H1 (cell line): ENCODE results near the gene TMEM225B. TPM values are rescaled to one million over a fixed set of nuclear protein-coding genes. Genes with fewer than 3 reads are reported as not detected.

Experiments
- CTCF ChIA-PET: fragments of 300-600 bp; sonication (Branson Sonifier 250); formaldehyde crosslinking; loops from one replicate; lab custom pipeline; 2021; ENCODE audit not compliant: partially characterized antibody; lab: Charles Lee
- POLR2A ChIA-PET: fragments of 300-600 bp; sonication (Branson Sonifier 250); formaldehyde crosslinking; loops from one replicate; lab custom pipeline; 2021; ENCODE audit warnings: inconsistent platforms; ENCODE audit not compliant: partially characterized antibody; lab: Charles Lee
- DNase-seq, 2 experiments: peaks; one replicate each; pipeline versions ENCODE4 v3.0.0 to v3.0.0-alpha.2; 2010 to 2022; ENCODE audit warnings: low spot score in 2 of 2, low read depth in 1 of 2, mixed read lengths in 1 of 2
- FAIRE-seq: peaks from 2 replicates; lab custom pipeline; 2011; peaks lifted over from hg19 to GRCh38; lab: Jason Lieb, UNC
- H2AFZ ChIP-seq: 2 replicates; pipeline ENCODE4 v1.8.1; 2012; ENCODE audit warnings: low read length, inconsistent platforms
- H2AK5ac ChIP-seq: 2 replicates; pipeline ENCODE4 v1.6.1; 2013; ENCODE audit warnings: low read depth, low read length
- H2BK120ac ChIP-seq: replicated peaks from 2 replicates; pipeline ENCODE3; 2013; ENCODE audit warnings: low read depth, low read length, inconsistent platforms
- H2BK12ac ChIP-seq: 2 replicates; pipeline ENCODE4 v1.6.1; 2013; ENCODE audit warnings: low read depth, low read length
- H2BK15ac ChIP-seq: 2 replicates; pipeline ENCODE4 v1.6.1; 2013; ENCODE audit warnings: low read length
- H2BK20ac ChIP-seq: 2 replicates; pipeline ENCODE4 v1.6.1; 2013; ENCODE audit warnings: low read length
- H2BK5ac ChIP-seq: 2 replicates; pipeline ENCODE4 v1.6.1; 2013; ENCODE audit warnings: low read depth, low read length
- H3K14ac ChIP-seq: 2 replicates; pipeline ENCODE4 v1.6.1; 2013; ENCODE audit warnings: inconsistent platforms; ENCODE audit not compliant: insufficient read length
- H3K18ac ChIP-seq: 2 replicates; pipeline ENCODE4 v1.6.1; 2013; ENCODE audit warnings: low read length; ENCODE audit errors: extremely low read depth
- H3K23ac ChIP-seq: 2 replicates; pipeline ENCODE4 v1.6.1; 2013; ENCODE audit warnings: inconsistent platforms; ENCODE audit not compliant: insufficient read length
- H3K23me2 ChIP-seq: 2 replicates; pipeline ENCODE4 v1.6.1; 2013; ENCODE audit warnings: low read depth, low read length
- H3K27ac ChIP-seq: 2 replicates; pipeline ENCODE4 v1.6.1; 2011; ENCODE audit warnings: low read depth, low read length, inconsistent platforms
- H3K27me3 ChIP-seq, 4 experiments: replicated peaks in 1 of 4; 1 replicate in 1 of 4; 2 replicates in 3 of 4; pipeline versions ENCODE4 v1.6.1 to v1.8.1; 2011 to 2013; ENCODE audit warnings: low read length in 3 of 4, mild to moderate bottlenecking in 3 of 4, inconsistent platforms in 2 of 4, mixed read lengths in 2 of 4, moderate library complexity in 1 of 4; ENCODE audit not compliant: control insufficient read depth in 3 of 4, insufficient read depth in 3 of 4; ENCODE audit errors: extremely low read depth in 1 of 4
- H3K36me3 ChIP-seq, 4 experiments: 2 replicates each; pipeline versions ENCODE4 v1.6.1 to v1.8.1; 2011 to 2013; ENCODE audit warnings: mild to moderate bottlenecking in 4 of 4, low read length in 3 of 4, moderate library complexity in 2 of 4, control low read depth in 1 of 4, inconsistent platforms in 1 of 4; ENCODE audit not compliant: insufficient read depth in 4 of 4, control insufficient read depth in 2 of 4
- H3K4ac ChIP-seq: replicated peaks from 2 replicates; pipeline ENCODE3; 2013; ENCODE audit warnings: low read length, low read depth, mixed read lengths, inconsistent platforms; ENCODE audit not compliant: insufficient read length
- H3K4me1 ChIP-seq, 4 experiments: replicated peaks in 1 of 4; 1 replicate in 1 of 4; 2 replicates in 3 of 4; pipeline versions ENCODE4 v1.6.1 to v1.8.1; 2011 to 2013; ENCODE audit warnings: low read length in 3 of 4, inconsistent platforms in 2 of 4, mixed read lengths in 1 of 4; ENCODE audit not compliant: insufficient read depth in 4 of 4, control insufficient read depth in 3 of 4
- H3K4me2 ChIP-seq, 2 experiments: 2 replicates each; pipeline versions ENCODE4 v1.6.1 to v1.8.1; 2011 to 2013; ENCODE audit warnings: low read depth in 2 of 2, low read length in 2 of 2, control low read depth in 1 of 2, inconsistent platforms in 1 of 2, mild to moderate bottlenecking in 1 of 2; ENCODE audit not compliant: insufficient read depth in 1 of 2
- H3K4me3 ChIP-seq, 4 experiments: fragments of 200-600, 300-600 bp in 1 of 4; sonication (generic), shearing (Covaris generic), sonication (Bioruptor Twin) in 1 of 4; 2 replicates each; pipeline versions ENCODE4 v1.5.1 to v1.8.1; 2011 to 2016; ENCODE audit warnings: low read length in 4 of 4, low read depth in 3 of 4, control low read depth in 2 of 4, inconsistent platforms in 2 of 4, mild to moderate bottlenecking in 2 of 4, mixed read lengths in 1 of 4, moderate library complexity in 1 of 4; ENCODE audit not compliant: insufficient read depth in 2 of 4; ENCODE audit errors: extremely low read depth in 1 of 4
- H3K56ac ChIP-seq: replicated peaks from 2 replicates; pipeline ENCODE3; 2013; ENCODE audit warnings: low read depth, mild to moderate bottlenecking, mixed read lengths, low read length, inconsistent platforms; ENCODE audit not compliant: insufficient read length
- H3K79me1 ChIP-seq: 2 replicates; pipeline ENCODE4 v1.6.1; 2013; ENCODE audit warnings: low read depth, low read length, control low read depth
- H3K79me2 ChIP-seq, 2 experiments: 2 replicates each; pipeline versions ENCODE4 v1.6.1 to v1.8.1; 2012 to 2013; ENCODE audit warnings: low read length in 2 of 2, mild to moderate bottlenecking in 2 of 2, inconsistent platforms in 1 of 2; ENCODE audit not compliant: insufficient read depth in 2 of 2, control insufficient read depth in 1 of 2
- H3K9ac ChIP-seq, 4 experiments: replicated peaks in 1 of 4; 1 replicate in 1 of 4; 2 replicates in 3 of 4; pipeline versions ENCODE4 v1.6.1 to v1.8.1; 2011 to 2013; ENCODE audit warnings: low read depth in 3 of 4, low read length in 3 of 4, control low read depth in 2 of 4, mild to moderate bottlenecking in 2 of 4, moderate library complexity in 2 of 4, inconsistent platforms in 1 of 4; ENCODE audit errors: extremely low read depth in 1 of 4
- H3K9me3 ChIP-seq, 2 experiments: 2 replicates each; pipeline versions ENCODE4 v1.6.1 to v1.8.1; 2012 to 2013; ENCODE audit warnings: mild to moderate bottlenecking in 2 of 2, moderate library complexity in 2 of 2, control low read depth in 1 of 2, inconsistent platforms in 1 of 2, low read depth in 1 of 2, low read length in 1 of 2, mixed read lengths in 1 of 2; ENCODE audit not compliant: insufficient read depth in 2 of 2
- H4K20me1 ChIP-seq, 2 experiments: replicated peaks in 1 of 2; 2 replicates each; pipeline versions ENCODE3 to v1.8.1; 2011 to 2013; ENCODE audit warnings: inconsistent platforms in 2 of 2, low read length in 2 of 2, mild to moderate bottlenecking in 1 of 2; ENCODE audit not compliant: insufficient read depth in 2 of 2, control insufficient read depth in 1 of 2
- H4K5ac ChIP-seq: 2 replicates; pipeline ENCODE4 v1.6.1; 2013; ENCODE audit warnings: low read length, low read depth, mixed read lengths, inconsistent platforms; ENCODE audit not compliant: insufficient read length
- H4K8ac ChIP-seq: 2 replicates; pipeline ENCODE4 v1.8.0; 2013; ENCODE audit warnings: mild to moderate bottlenecking, moderate library complexity, low read length, inconsistent platforms; ENCODE audit not compliant: insufficient read depth; ENCODE audit errors: extremely low read depth
- H4K91ac ChIP-seq: replicated peaks from 2 replicates; pipeline ENCODE3; 2013; ENCODE audit warnings: low read length, mixed read lengths, inconsistent platforms; ENCODE audit not compliant: insufficient read length
- MAFK ChIP-seq: IDR thresholded peaks from 2 replicates; pipeline ENCODE4 v1.6.1; 2012; ENCODE audit warnings: low read depth, mild to moderate bottlenecking, improper control_type of control experiment, low read length
- WGBS, 2 experiments: shearing (Covaris generic) in 1 of 2; methylation state at CpG; one replicate each; pipeline versions ENCODE4 v1.1.6 to v1.1.7; 2013 to 2015; ENCODE audit warnings: low lambda C conversion rate in 2 of 2, mixed read lengths in 2 of 2, inconsistent platforms in 1 of 2, low coverage in 1 of 2, missing lambda C conversion rate in 1 of 2; ENCODE audit not compliant: insufficient replicate concordance in 2 of 2, insufficient coverage in 1 of 2, insufficient read length in 1 of 2; ENCODE audit errors: extremely low coverage in 1 of 2, missing lambda C conversion rate in 1 of 2; 5-methylcytosine and 5-hydroxymethylcytosine counted together
- polyA plus RNA-seq, 7 experiments: library from polyadenylated mRNA; depleted of rRNA in 3 of 7; stranded (reverse) in 5 of 7; unstranded in 2 of 7; fragments of >200 nt in 5 of 7; fragments of 200-250 nt in 2 of 7; gene quantifications; 1 replicate in 5 of 7; 2 replicates in 1 of 7; 4 replicates in 1 of 7; pipeline versions ENCODE4 v1.2.1 to v1.2.3, GENCODE V29; 2011 to 2013; ENCODE audit warnings: missing spikeins in 2 of 7, mixed read lengths in 2 of 7
- total RNA-seq: library from RNA; stranded (reverse); fragmentation: NEBNext Ultra II Directional; extraction: Animal tissue kit (Norgen Biotek cat#: 25700); gene quantifications from 2 replicates; pipeline ENCODE4 v1.2.1, GENCODE V29; 2021

TMEM225B gene
- total and polyA plus RNA-seq, 2 of the 8 experiments (the other 6 are each of a cell fraction or from before 2014, with no cell fraction given), result 0.68 TPM; not detected in 1

DNA sequence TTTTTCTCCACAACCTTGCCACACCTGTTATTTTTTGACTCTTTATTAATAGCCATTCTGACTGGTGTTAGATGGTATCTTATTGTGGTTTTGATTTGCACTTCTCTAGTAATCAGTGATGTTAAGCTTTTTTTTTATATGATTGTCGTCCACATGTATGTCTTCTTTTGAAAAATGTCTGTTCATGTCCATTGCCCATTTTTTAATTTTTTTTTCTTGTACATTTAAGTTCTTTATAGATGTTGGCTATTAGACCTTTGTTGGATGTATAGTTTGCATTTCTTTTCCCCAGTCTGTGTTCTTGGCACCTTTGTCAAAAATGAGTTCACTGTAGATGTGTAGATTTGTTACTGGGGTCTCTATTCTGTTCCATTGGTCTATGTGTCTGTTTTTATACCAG is 47.5 kb downstream of the TMEM225B start:
- H3K79me1 ChIP-seq, result no peaks in the 10 kb centered on the region; the same call in 1 of the 2 replicates
- H3K23me2 ChIP-seq, result no peaks in the 10 kb centered on the region
- no peak overlapping the region for H2BK120ac ChIP-seq
- ChIA-PET POLR2A (no interaction called here), CTCF (no interaction called here)
- H3K14ac ChIP-seq, result no peak overlapping the region
- H3K18ac ChIP-seq, result no peak overlapping the region
- H2BK5ac ChIP-seq, result no peak overlapping the region
- no peaks in the 10 kb centered on the region for H3K27me3 ChIP-seq
- H3K27ac ChIP-seq, result no peak overlapping the region
- H4K5ac ChIP-seq, result no peak overlapping the region
- no peak overlapping the region for H2BK15ac ChIP-seq
- no peak overlapping the region for H4K91ac ChIP-seq
- no peak for DNase-seq
- H3K9me3 ChIP-seq, result no peaks in the 10 kb centered on the region
- no peak overlapping the region for H2BK12ac ChIP-seq
- H4K8ac ChIP-seq, result no peak overlapping the region
- H3K4ac ChIP-seq, result no peak overlapping the region
- H2AK5ac ChIP-seq, result no peak overlapping the region
- H4K20me1 ChIP-seq, result no peaks in the 10 kb centered on the region
- H3K4me2 ChIP-seq, result no peak overlapping the region
- H2AFZ ChIP-seq, result no peak overlapping the region
- FAIRE-seq, result no peak
- H3K23ac ChIP-seq, result no peak overlapping the region
- H3K79me2 ChIP-seq, result no peaks in the 10 kb centered on the region
- H3K36me3 ChIP-seq, result 0 out of 8 replicates have a peak, but pooled peaks cover 0 to 3% (median 0%) of the 10 kb centered on the region in 4 experiments
- H3K4me1 ChIP-seq, result no peaks in the 10 kb centered on the region
- H3K9ac ChIP-seq, result no peak overlapping the region
- no peak overlapping the region for H3K4me3 ChIP-seq
- H3K56ac ChIP-seq, result no peak overlapping the region
- WGBS, 2 experiments, result 92% methylated on average over 1 of the region's 1 CpG; no CpG with 5 or more reads in 1 of the 2 experiments
- no peak overlapping the region for H2BK20ac ChIP-seq
- no peak for TF ChIP-seq MAFK
